Activated CD4-positive, alpha-beta T cell treated with anti-CD3 and anti-CD28 coated beads for 36 hours (primary cell): ENCODE measurements around the gene ALS2. TPM values are rescaled to one million over a fixed set of nuclear protein-coding genes. Genes with fewer than 3 reads are reported as not detected.
"Not testable (repeated sequence)": the region's sequence is repeated elsewhere in the genome, so short reads cannot be mapped to it uniquely, and the experiment has no call there.

Experiments
- ATAC-seq: fragments of 200-7000 bp; cut with Tn5 transposase; one replicate; pipeline ENCODE4 v1.10.0; 2021; ENCODE audit warnings: mild to moderate bottlenecking, moderate library complexity
- CTCF ChIA-PET: fragments of 350-600 bp; sonication (Branson Sonifier 250); formaldehyde crosslinking; loops from one replicate; lab custom pipeline; 2021; ENCODE audit warnings: antibody characterized with exemption; lab: Charles Lee
- POLR2A ChIA-PET: fragments of 350-600 bp; sonication (Branson Sonifier 250); formaldehyde crosslinking; loops from one replicate; lab custom pipeline; 2021; ENCODE audit warnings: antibody characterized with exemption, inconsistent platforms; lab: Charles Lee
- DNase-seq: peaks from one replicate; pipeline ENCODE4 v3.0.0-alpha.2; 2020
- H3K27ac Mint-ChIP-seq: one replicate; pipeline ENCODE4 v1.8.0; 2021; ENCODE audit warnings: mixed read lengths
- H3K27me3 Mint-ChIP-seq: one replicate; pipeline ENCODE4 v1.8.0; 2021; ENCODE audit warnings: mixed read lengths
- H3K36me3 Mint-ChIP-seq: one replicate; pipeline ENCODE4 v1.8.0; 2021; ENCODE audit warnings: low read depth, mixed read lengths
- H3K4me1 Mint-ChIP-seq: one replicate; pipeline ENCODE4 v1.8.0; 2021; ENCODE audit warnings: mixed read lengths
- H3K4me3 Mint-ChIP-seq: one replicate; pipeline ENCODE4 v1.8.0; 2021; ENCODE audit warnings: mild to moderate bottlenecking, moderate library complexity, mixed read lengths
- H3K9me3 Mint-ChIP-seq: one replicate; pipeline ENCODE4 v1.8.0; 2021; ENCODE audit warnings: low read depth, mixed read lengths
- intact Hi-C, 2 experiments: fragments of 100-400 bp; cut with DNase I in 1 of 2; cut with micrococcal nuclease in 1 of 2; formaldehyde crosslinking; loops; one replicate each; pipeline versions ENCODE4 v1.14.2 to v1.15.1; 2022 to 2024; cut with DNase I, micrococcal nuclease
- total RNA-seq, 2 experiments: library from RNA; stranded (reverse); gene quantifications; one replicate each; pipeline ENCODE4 v1.2.3, GENCODE V29; 2021

ALS2 gene
- total RNA-seq, 2 experiments from 2014 or later: 12.3 to 12.4 TPM

DNA sequence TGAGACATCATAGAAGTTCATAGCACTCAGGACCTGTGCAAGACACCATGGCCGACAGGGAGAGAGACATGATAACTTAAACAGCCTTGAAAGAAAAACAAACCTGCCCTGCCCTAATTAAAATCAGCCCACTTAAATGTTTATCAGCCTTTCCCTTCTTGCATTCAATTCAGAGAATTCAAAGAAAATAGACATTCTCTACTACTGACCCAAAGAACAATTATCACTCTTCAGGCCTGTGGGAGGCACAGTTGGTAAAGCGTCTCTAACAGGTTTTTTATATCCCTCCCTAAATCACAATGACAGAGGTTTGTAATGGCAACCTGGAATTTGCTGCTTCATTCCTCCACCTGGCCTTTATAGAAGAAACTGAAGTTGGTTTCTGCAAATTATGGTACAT is 27.3 kb upstream of the ALS2 start:
- DNase-seq (no peak), ATAC-seq (no peak)
- H3K36me3 Mint-ChIP-seq: no peaks in the 10 kb centered on the region
- intact Hi-C loops: no loop called here
- no peak overlapping the region for H3K27ac Mint-ChIP-seq
- H3K27me3 Mint-ChIP-seq: peaks cover 7% of the 10 kb centered on the region
- ChIA-PET POLR2A (no interaction called here), CTCF (interaction anchor here (0.7 kb wide), 1 partner anchor 146 kb away, joined by 3 read pairs; no protein-coding TSS in a partner anchor)
- no peaks in the 10 kb centered on the region for H3K4me1 Mint-ChIP-seq
- no peak overlapping the region for H3K4me3 Mint-ChIP-seq
- H3K9me3 Mint-ChIP-seq: no peaks in the 10 kb centered on the region

DNA sequence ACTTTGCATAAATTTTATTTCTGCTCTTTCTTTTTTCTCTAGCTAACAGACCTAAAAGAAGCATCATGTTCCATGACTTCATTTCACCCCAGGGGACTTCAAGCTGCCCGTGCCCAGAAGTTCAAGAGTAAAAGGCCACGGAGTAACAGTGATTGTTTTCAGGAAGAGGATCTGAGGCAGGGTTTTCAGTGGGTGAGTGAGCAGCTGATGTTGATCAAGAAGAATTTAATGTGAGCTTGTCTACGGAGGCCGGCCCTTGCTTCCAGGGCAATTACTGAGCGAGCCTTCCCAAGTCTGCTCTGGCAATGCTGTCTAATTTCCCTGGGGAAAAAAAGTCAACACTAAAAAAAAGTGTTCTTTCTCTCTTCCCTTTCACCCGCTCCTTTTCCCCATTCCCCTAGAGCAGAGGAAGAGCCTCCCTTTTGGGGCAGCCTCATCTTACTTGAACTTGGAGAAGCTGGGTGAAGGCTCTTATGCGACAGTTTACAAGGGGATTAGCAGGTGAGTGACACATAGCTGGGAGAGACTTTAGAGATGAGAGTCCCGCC is 26.8 kb upstream of the ALS2 start:
- ChIA-PET CTCF (interaction anchor here (0.7 kb wide), 1 partner anchor 147 kb away, joined by 3 read pairs; no protein-coding TSS in a partner anchor), POLR2A (no interaction called here)
- Mint-ChIP-seq H3K27ac (no peak overlapping the region), H3K4me1 (no peaks in the 10 kb centered on the region), H3K27me3 (peaks cover 7% of the 10 kb centered on the region), H3K4me3 (no peak overlapping the region), H3K9me3 (no peaks in the 10 kb centered on the region), H3K36me3 (no peaks in the 10 kb centered on the region)
- ATAC-seq (no peak), DNase-seq (no peak)
- intact Hi-C loops: no loop called here

DNA sequence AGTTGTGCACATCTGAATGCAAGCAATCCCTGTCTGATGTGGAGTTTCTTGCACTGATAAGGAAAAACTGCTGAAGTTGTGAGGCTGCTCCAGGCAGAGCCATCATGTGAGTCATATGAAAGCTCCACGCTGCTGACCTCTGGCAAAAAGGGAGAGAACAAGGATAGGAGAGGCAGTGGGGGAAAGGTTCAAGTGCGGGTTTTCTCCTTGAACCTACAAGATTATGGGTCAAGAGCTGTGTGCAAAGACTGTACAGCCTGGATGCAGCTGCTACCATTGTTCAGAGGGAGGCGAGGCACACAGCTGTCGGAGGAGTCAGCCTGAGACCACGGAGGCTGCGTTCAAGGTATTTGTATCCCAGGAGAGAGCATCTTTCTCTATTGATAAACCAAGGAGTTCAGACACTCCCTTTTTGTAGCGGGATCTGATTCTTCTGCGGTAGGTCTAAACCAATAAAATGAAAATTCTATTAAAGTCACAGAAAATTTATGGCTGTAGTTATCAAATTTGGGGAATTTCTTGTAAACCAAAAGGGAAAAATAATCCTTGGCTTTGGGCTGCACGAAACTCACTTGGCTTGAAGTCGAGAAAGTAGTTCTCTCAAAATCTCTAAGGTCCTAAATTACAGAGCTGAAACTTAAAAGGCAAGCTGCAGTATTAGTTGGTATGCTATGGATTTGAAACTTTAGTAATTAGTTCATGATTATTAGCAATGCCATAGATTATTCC is 25.9 kb upstream of the ALS2 start, which contains the start of gene CDK15:
TSS of gene CDK15 (plus strand) at position 96 of the 729 bp plus-strand sequence. CDS start at position 224, 128 bp downstream.
- H3K4me1 Mint-ChIP-seq: no peaks in the 10 kb centered on the region
- H3K4me3 Mint-ChIP-seq: no peak within 1 kb of the TSS
- POLR2A ChIA-PET: no interaction called here
- H3K27ac Mint-ChIP-seq: no peak within 1 kb of the TSS
- DNase-seq: no peak
- intact Hi-C loops: no loop called here
- CTCF ChIA-PET: no interaction called here
- H3K36me3 Mint-ChIP-seq: no peaks in the 10 kb centered on the region
- ATAC-seq: no peak
- H3K9me3 Mint-ChIP-seq: no peaks in the 10 kb centered on the region
- peaks cover 12% of the 10 kb centered on the region for H3K27me3 Mint-ChIP-seq

DNA sequence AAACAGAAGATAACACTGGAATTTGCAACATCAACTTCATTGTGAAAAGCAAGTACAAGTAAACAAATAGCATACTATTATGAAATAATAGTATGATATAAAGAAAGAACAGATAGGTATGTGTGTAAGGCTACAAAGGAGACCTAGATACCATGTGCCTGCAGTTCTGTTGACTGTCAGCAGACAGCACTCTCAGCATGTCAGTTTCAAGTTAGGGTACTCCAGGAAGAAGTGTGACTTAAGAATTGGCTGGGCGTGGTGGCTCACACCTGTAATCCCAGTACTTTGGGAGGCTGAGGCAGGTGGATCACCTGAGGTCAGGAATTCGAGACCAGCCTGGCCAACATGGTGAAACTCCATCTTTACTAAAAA is 18.2 kb upstream of the ALS2 start:
- H3K4me1 Mint-ChIP-seq, DNase-seq, POLR2A ChIA-PET, CTCF ChIA-PET, H3K4me3 Mint-ChIP-seq, H3K27ac Mint-ChIP-seq, H3K36me3 Mint-ChIP-seq, H3K9me3 Mint-ChIP-seq, ATAC-seq: not testable (repeated sequence)
- intact Hi-C loops: loop anchor here in 1 of 2 experiments (5.0 kb wide), 1 partner anchor 378 kb away; no protein-coding TSS in a partner anchor
- peaks cover 10% of the 10 kb centered on the region for H3K27me3 Mint-ChIP-seq

DNA sequence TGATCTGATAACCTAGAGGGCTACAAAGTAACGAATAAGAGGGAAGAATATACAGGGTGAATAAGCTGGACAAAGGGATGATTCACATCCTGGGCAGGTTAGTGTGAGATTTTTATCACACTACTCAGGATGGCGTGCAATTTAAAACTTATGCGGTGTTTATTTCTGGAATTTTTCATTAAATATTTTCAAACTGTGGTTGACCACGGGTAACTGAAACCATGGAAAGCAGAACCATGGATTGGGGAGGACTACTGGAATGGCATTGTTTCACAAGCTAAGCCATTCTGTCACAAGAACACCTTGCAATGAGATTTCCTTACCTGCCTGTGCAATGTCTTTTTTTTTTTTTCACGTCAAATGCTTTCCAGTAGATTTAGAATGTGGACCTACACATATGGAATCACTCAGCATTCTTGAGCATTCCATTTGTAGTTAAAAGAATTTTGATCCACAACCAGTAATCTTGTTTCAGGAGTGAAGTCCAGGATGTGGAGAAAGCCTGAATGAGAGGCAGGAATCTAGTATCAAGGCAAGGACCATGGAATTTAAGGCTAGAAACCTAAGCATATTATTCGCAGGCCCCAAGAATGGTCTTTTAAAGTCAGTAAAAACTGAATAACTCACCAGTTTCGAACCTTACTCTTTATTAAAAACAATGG is 17.6 kb upstream of the ALS2 start:
- no peaks in the 10 kb centered on the region for H3K36me3 Mint-ChIP-seq
- H3K4me1 Mint-ChIP-seq: no peaks in the 10 kb centered on the region
- H3K9me3 Mint-ChIP-seq: no peaks in the 10 kb centered on the region
- CTCF ChIA-PET: no interaction called here
- DNase-seq (no peak), ATAC-seq (no peak)
- H3K27ac Mint-ChIP-seq: no peak overlapping the region
- intact Hi-C loops: loop anchor here in 1 of 2 experiments (5.0 kb wide), 1 partner anchor 379 kb away; no protein-coding TSS in a partner anchor
- peaks cover 10% of the 10 kb centered on the region for H3K27me3 Mint-ChIP-seq
- H3K4me3 Mint-ChIP-seq: no peak overlapping the region
- POLR2A ChIA-PET: interaction anchor here (0.6 kb wide), 1 partner anchor 182 kb away, joined by 6 read pairs; no protein-coding TSS in a partner anchor

DNA sequence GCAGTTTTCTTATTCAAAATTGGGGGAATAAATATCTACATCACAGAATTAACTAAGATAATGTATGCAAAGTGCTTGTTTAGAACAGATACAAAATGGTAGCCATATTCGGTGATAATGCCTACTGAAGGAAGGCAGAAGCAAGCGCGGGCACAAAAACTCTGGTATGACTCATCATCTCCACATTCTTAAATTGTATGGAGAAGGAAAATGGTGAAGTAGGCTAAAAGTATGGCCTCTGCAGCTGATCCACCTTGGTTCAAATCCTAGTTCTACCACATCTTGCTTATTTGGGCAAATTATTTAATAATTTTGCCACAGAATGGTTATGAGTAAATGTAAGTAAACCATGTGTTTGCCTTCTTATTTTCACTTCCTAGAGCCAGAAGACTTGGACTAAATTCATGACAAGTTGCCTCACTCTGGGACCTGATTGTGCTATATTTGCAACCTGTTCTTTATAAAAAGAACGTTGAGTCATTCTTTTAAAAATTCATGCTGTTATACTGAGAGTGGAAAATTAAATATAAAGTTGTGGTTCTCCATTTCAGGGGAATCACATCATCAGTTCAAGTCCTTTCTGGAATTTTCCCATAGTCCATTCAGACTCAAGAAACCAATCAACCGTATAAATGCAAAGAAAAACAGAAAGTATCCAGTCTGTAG is 16.6 kb upstream of the ALS2 start:
- DNase-seq (no peak), ATAC-seq (no peak)
- intact Hi-C loops: loop anchor here (2.0 to 5.0 kb wide), 2 partner anchors 380 to 381 kb away; no protein-coding TSS in a partner anchor
- no peaks in the 10 kb centered on the region for H3K4me1 Mint-ChIP-seq
- no peaks in the 10 kb centered on the region for H3K36me3 Mint-ChIP-seq
- H3K27ac Mint-ChIP-seq: no peak overlapping the region
- ChIA-PET CTCF (interaction anchor here (1.6 kb wide), 1 partner anchor 13 kb away, joined by 3 read pairs; no protein-coding TSS in a partner anchor), POLR2A (no interaction called here)
- H3K27me3 Mint-ChIP-seq: peaks cover 5% of the 10 kb centered on the region
- H3K4me3 Mint-ChIP-seq: no peak overlapping the region
- no peaks in the 10 kb centered on the region for H3K9me3 Mint-ChIP-seq

DNA sequence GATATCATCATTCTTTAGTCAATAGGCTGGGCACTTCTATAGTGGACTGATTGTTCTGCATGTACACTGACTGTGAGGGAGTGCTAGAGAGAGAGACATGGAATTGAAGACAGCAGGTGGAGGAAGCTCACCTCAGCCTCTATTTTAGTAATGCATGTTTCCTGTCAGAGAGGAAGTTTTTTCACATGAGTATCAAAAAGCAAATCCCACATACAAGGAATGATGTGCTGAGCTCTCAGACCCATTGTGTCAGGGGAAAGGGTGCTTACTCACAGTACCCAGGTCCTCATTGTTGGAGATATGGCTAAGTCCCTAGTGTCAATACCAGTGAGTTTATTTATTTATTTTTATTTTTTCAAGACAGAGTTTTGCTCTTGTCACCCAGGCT is 15.7 kb upstream of the ALS2 start:
- peaks cover 2% of the 10 kb centered on the region for H3K27me3 Mint-ChIP-seq
- no peak overlapping the region for H3K27ac Mint-ChIP-seq
- H3K9me3 Mint-ChIP-seq: no peaks in the 10 kb centered on the region
- DNase-seq: no peak
- no peak for ATAC-seq
- intact Hi-C loops: loop anchor here (2.0 to 5.0 kb wide), 2 partner anchors 381 to 382 kb away; no protein-coding TSS in a partner anchor
- ChIA-PET POLR2A (no interaction called here), CTCF (interaction anchor here (1.6 kb wide), 1 partner anchor 12 kb away, joined by 3 read pairs; no protein-coding TSS in a partner anchor)
- H3K36me3 Mint-ChIP-seq: no peaks in the 10 kb centered on the region
- H3K4me3 Mint-ChIP-seq: no peak overlapping the region
- no peaks in the 10 kb centered on the region for H3K4me1 Mint-ChIP-seq

DNA sequence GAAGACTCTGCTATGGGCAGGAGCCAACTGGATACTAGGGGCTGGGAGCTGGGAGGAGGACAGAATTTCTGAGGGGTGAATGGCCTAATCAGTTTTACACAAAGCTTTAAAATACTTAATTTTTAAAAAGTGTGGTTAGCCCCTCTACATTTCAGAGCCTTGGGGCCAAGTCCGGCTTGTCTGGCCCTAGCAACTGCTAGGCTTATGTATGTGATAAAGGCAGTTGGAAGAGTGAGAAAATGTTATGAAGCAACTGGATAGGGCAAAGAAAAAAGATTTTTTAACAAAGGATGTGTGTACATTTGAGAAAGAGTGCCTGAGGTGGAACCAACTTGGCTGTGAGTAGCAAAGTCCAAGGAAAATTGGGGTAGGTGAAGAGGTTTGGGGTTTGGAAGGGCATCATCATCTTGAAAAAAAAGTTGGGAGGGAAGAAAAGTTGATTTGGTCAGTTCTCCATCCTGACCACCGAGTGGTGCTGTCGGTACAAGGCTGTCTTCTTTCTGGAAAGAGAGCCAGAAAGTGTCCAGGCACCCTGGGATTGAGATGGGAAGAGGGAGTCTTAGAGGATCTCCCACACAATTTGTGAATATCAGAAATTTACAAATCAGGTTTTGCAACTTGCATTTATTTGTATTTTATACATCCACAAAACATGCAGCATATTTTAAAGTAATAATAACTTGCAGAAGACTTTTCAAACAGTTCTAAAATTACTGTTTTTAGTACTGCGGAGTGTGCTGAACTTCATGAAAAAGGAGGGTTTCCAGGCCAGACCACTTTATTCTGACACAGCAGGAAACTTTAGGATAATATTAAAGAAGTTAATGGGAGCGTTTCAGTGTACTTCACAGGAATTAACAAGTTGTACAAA is 15.1 kb upstream of the ALS2 start:
- H3K4me1 Mint-ChIP-seq: no peaks in the 10 kb centered on the region
- intact Hi-C loops: loop anchor here (2.0 to 5.0 kb wide), 2 partner anchors 381 to 383 kb away; no protein-coding TSS in a partner anchor

DNA sequence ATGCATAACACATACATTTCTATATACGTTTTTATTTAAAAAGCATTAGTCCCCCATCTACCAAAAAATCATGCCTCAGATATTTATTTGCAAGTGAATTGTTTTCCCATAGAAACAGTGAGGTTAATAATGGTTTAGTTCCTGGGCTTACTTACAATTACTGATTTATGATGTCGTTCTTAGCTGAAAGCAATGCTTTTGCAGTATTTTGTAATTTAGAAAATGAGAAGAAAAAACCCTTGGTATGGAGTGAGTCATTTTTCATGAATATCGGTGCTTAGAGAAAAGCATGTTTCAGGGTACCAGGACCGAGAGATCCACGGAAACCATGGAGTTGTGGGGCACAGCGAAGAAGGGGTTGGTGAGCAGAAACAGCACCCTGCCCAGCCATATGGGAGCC is 13.6 kb upstream of the ALS2 start:
- CTCF ChIA-PET: interaction anchor here (1.2 kb wide), 1 partner anchor 371 kb away, joined by 3 read pairs; no protein-coding TSS in a partner anchor
- Mint-ChIP-seq H3K36me3 (no peaks in the 10 kb centered on the region), H3K27ac (no peak overlapping the region), H3K4me3 (no peak overlapping the region), H3K9me3 (no peaks in the 10 kb centered on the region), H3K27me3 (peaks cover 2% of the 10 kb centered on the region), H3K4me1 (no peaks in the 10 kb centered on the region)
- DNase-seq (no peak), ATAC-seq (no peak)
- intact Hi-C loops: no loop called here
- POLR2A ChIA-PET: no interaction called here

More for the DNA sequence above, 15.1 kb upstream of the ALS2 start:
- Mint-ChIP-seq H3K4me3 (no peak overlapping the region), H3K36me3 (no peaks in the 10 kb centered on the region), H3K9me3 (no peaks in the 10 kb centered on the region), H3K27ac (no peak overlapping the region), H3K27me3 (peaks cover 2% of the 10 kb centered on the region)
- ChIA-PET POLR2A (no interaction called here), CTCF (interaction anchor here (1.6 kb wide), 1 partner anchor 11 kb away, joined by 3 read pairs; no protein-coding TSS in a partner anchor)
- ATAC-seq (no peak), DNase-seq (peak; percentile 19)

DNA sequence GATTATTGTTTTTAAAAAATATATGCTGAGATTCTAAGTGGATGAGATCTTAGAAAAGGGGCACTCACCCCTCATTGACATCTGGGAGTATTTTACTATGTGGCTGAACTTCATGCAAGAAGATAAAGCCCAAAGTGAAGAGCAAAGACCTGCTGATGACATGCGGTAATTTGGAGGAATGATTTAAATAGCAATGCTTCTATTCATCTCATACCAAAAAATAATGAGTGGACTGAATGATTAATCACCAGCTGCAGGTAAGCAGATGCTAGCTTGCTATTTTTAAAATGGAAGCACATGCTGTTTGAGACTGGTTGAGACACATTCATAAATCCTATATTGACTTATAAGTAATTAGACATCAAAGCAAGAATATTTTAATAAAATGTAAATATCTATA is 12.9 kb upstream of the ALS2 start:
- Mint-ChIP-seq H3K4me3 (no peak overlapping the region), H3K36me3 (no peaks in the 10 kb centered on the region), H3K9me3 (no peaks in the 10 kb centered on the region), H3K27ac (no peak overlapping the region), H3K4me1 (no peaks in the 10 kb centered on the region), H3K27me3 (peaks cover 2% of the 10 kb centered on the region)
- ChIA-PET POLR2A (no interaction called here), CTCF (interaction anchor here (0.5 to 1.2 kb wide), 3 partner anchors 60 to 398 kb away, joined by 3 to 4 read pairs (median 3); no protein-coding TSS in a partner anchor)
- intact Hi-C loops: no loop called here
- ATAC-seq (no peak), DNase-seq (no peak)
